ENCODE results near the gene S100Z. TPM values are rescaled to one million over a fixed set of nuclear protein-coding genes. Genes with fewer than 3 reads are reported as not detected.
"Not testable (repeated sequence)": the region's sequence is repeated elsewhere in the genome, so short reads cannot be mapped to it uniquely, and the experiment has no call there.

Gene S100Z
- total RNA-seq, 2 experiments from 2014 or later = 2.5 to 3.2 TPM

- ChIA-PET POLR2A (no interaction called here), CTCF (no interaction called here)
- H3K4me3 Mint-ChIP-seq = no peak overlapping the region
- no peaks in the 10 kb centered on the region for H3K4me1 Mint-ChIP-seq (ENCODE audit: low read depth)
- no peaks in the 10 kb centered on the region for H3K36me3 Mint-ChIP-seq (ENCODE audit: low read depth)
- ATAC-seq = no peak
- H3K27ac Mint-ChIP-seq = no peak overlapping the region
- H3K9me3 Mint-ChIP-seq (ENCODE audit: insufficient read depth) = no peaks in the 10 kb centered on the region
- peaks cover 2% of the 10 kb centered on the region for H3K27me3 Mint-ChIP-seq (ENCODE audit: low read depth)
- no peak for DNase-seq
These were observed 13.2 kb upstream of the S100Z start for GRCh38 chr5:76836585-76836984.

DNA sequence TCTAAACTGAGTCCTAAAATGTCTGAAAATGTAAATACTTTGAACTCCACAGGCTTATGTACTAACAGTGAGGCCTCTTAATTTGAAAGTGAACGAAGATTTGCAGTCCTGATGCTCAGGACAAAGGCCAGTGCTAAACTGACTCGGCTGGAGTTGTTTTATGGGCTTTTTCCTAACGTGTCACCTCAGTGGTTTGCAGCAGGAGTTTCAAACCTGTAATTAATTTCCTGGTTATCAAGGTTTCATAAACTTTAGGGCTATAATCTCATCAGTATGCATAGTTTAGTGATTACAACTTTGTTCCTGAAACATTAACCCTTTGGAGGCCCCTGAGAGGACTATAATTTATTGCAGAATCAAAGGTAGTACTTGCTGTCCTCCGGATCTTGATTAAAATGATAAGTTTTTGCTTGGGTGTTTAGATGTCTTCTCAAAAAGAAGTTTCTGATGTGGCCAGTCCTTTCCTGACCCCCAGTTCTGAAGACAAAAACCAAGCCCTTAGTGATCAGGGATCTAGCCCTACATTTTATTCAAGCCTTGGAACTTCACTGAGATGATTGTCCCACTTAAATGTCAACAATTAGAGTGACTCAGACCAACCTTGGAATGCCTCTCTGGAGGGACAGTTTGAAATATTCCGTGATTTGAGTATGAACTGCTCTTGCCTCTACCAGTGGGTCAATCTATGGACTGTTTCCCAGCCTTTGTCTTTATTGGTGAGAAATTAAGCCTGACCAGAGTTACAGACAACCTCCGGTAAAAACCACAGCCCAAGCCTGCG is 11.1 kb upstream of the S100Z start:
- ChIA-PET POLR2A (no interaction called here), CTCF (no interaction called here)
- H3K4me1 Mint-ChIP-seq (ENCODE audit: low read depth) = no peaks in the 10 kb centered on the region
- DNase-seq (no peak), ATAC-seq (no peak)
- H3K27ac Mint-ChIP-seq = no peak overlapping the region
- H3K9me3 Mint-ChIP-seq (ENCODE audit: insufficient read depth) = no peaks in the 10 kb centered on the region
- no peaks in the 10 kb centered on the region for H3K36me3 Mint-ChIP-seq (ENCODE audit: low read depth)
- peaks cover 9% of the 10 kb centered on the region for H3K27me3 Mint-ChIP-seq (ENCODE audit: low read depth)
- no peak overlapping the region for H3K4me3 Mint-ChIP-seq

GRCh38 chr5:76841361-76841760 is 8.5 kb upstream of the S100Z start:
- DNase-seq = no peak
- no peak for ATAC-seq
- ChIA-PET POLR2A (interaction anchor here (0.7 kb wide), 1 partner anchor 36 kb away, joined by 4 read pairs; no protein-coding TSS in a partner anchor), CTCF (interaction anchor here (2.3 kb wide), 1 partner anchor 27 kb away, joined by 5 read pairs; no protein-coding TSS in a partner anchor)
- no peak overlapping the region for H3K27ac Mint-ChIP-seq
- no peaks in the 10 kb centered on the region for H3K36me3 Mint-ChIP-seq (ENCODE audit: low read depth)
- no peaks in the 10 kb centered on the region for H3K9me3 Mint-ChIP-seq (ENCODE audit: insufficient read depth)
- H3K27me3 Mint-ChIP-seq (ENCODE audit: low read depth) = peaks cover 12% of the 10 kb centered on the region
- no peak overlapping the region for H3K4me3 Mint-ChIP-seq
- H3K4me1 Mint-ChIP-seq (ENCODE audit: low read depth) = no peaks in the 10 kb centered on the region

DNA sequence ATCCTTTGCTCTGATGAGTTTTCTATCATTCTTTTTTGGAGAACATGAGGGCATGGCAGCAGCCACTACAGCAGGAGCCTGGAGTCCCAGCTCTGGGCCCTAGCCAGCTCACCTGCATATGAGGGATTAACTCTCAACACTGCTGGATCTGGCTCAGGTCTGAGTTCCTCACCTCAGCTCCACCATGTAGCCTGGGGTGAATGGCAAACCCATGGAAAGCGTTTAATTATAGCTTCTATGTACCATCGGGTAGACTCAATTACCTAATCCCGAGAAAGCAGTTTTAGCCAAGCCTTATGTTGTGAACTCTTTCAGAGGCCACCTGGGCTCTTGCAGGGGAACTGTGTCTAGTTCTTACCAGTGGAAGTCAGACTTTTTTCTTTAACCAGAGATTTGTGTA is 3.9 kb upstream of the S100Z start:
- peaks cover 20% of the 10 kb centered on the region for H3K4me1 Mint-ChIP-seq (ENCODE audit: low read depth)
- no peaks in the 10 kb centered on the region for H3K9me3 Mint-ChIP-seq (ENCODE audit: insufficient read depth)
- H3K4me3 Mint-ChIP-seq = no peak overlapping the region
- POLR2A ChIA-PET = no interaction called here
- DNase-seq (no peak), ATAC-seq (no peak)
- CTCF ChIA-PET = no interaction called here
- H3K27ac Mint-ChIP-seq = no peak overlapping the region
- H3K36me3 Mint-ChIP-seq (ENCODE audit: low read depth) = peaks cover 2% of the 10 kb centered on the region
- peaks cover 12% of the 10 kb centered on the region for H3K27me3 Mint-ChIP-seq (ENCODE audit: low read depth)

GRCh38 chr5:76850543-76851145 is 830 bp downstream of the S100Z start:
- H3K27ac Mint-ChIP-seq = peak overlapping the region; percentile 78
- H3K9me3 Mint-ChIP-seq (ENCODE audit: insufficient read depth) = peaks cover 8% of the 10 kb centered on the region
- peak overlapping the region; percentile 40 for H3K4me3 Mint-ChIP-seq
- H3K27me3 Mint-ChIP-seq (ENCODE audit: low read depth) = no peaks in the 10 kb centered on the region
- H3K4me1 Mint-ChIP-seq (ENCODE audit: low read depth) = peaks cover 61% of the 10 kb centered on the region
- DNase-seq (no peak), ATAC-seq (no peak)
- ChIA-PET CTCF (interaction anchor here (0.6 kb wide), 1 partner anchor 31 kb away, joined by 3 read pairs; no protein-coding TSS in a partner anchor), POLR2A (interaction anchor here (1.1 kb wide), 1 partner anchor 179 kb away, joined by 3 read pairs; the partner anchor contains the start of gene AGGF1)
- peaks cover 25% of the 10 kb centered on the region for H3K36me3 Mint-ChIP-seq (ENCODE audit: low read depth)

DNA sequence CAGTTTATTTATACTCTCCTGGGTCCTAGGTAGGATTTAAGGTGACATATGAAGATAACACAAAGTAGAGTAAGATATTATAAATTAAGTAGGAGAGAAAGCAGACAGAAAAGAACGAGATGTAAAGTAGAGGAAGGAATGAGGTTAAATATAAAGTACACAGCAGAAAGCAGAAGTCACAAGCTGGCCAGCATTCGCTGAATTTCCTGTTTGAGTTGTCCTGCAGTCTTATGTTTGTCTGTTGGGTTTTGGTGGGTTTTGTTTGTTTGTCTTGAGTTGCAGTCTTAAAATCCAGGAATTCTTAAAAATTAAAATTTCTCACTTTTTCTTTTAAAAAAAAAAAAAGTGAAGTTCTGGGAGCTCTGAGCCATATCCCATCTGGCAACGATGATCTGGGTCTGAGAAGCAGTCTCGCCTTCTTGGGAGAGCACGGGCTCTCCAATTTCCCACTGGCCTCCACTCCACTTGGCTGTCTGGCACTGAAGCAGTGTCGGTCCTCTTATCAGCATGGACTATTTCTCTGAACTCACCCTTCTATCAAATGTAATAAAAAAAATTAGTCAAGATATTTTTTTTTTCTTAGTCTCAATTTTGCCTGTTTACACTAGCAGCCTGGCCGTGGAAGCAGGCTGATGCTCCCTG is 2.0 kb downstream of the S100Z start:
- peaks cover 37% of the 10 kb centered on the region for H3K36me3 Mint-ChIP-seq (ENCODE audit: low read depth)
- H3K4me1 Mint-ChIP-seq (ENCODE audit: low read depth) = peaks cover 73% of the 10 kb centered on the region
- H3K4me3 Mint-ChIP-seq = no peak overlapping the region
- ChIA-PET CTCF (interaction anchor here (0.6 kb wide), 1 partner anchor 11 kb away, joined by 3 read pairs; no protein-coding TSS in a partner anchor), POLR2A (no interaction called here)
- DNase-seq (no peak), ATAC-seq (no peak)
- no peaks in the 10 kb centered on the region for H3K27me3 Mint-ChIP-seq (ENCODE audit: low read depth)
- peaks cover 12% of the 10 kb centered on the region for H3K9me3 Mint-ChIP-seq (ENCODE audit: insufficient read depth)
- peak overlapping the region; percentile 78 for H3K27ac Mint-ChIP-seq

DNA sequence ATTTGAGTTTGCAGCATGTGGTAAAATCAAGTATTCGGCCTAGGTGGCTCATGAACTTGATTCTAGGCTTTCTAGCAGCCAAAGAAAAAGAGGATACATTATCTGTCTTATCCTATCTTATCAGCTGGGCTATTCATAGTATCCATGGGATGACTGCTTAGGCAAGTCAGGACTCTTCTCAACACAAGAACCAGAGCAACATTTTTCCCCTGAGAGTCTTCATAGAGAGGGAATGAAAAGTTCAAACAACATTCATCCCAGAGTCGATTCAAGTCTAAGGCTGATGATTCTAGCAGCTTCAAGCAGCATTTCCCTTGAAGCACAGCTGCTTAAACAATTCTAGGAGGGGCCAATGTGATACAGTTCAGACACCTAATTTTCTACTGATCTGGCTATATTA is 3.0 kb downstream of the S100Z start:
- H3K27me3 Mint-ChIP-seq (ENCODE audit: low read depth) = no peaks in the 10 kb centered on the region
- H3K9me3 Mint-ChIP-seq (ENCODE audit: insufficient read depth) = peaks cover 12% of the 10 kb centered on the region
- H3K4me3 Mint-ChIP-seq = no peak overlapping the region
- H3K36me3 Mint-ChIP-seq (ENCODE audit: low read depth) = peaks cover 38% of the 10 kb centered on the region
- CTCF ChIA-PET = no interaction called here
- POLR2A ChIA-PET = interaction anchor here (1.1 kb wide), 1 partner anchor 177 kb away, joined by 3 read pairs; the partner anchor contains the start of gene AGGF1
- ATAC-seq (no peak), DNase-seq (no peak)
- H3K27ac Mint-ChIP-seq = no peak overlapping the region
- peaks cover 76% of the 10 kb centered on the region for H3K4me1 Mint-ChIP-seq (ENCODE audit: low read depth)

GRCh38 chr5:76853741-76854140 is 3.9 kb downstream of the S100Z start:
- H3K27ac Mint-ChIP-seq; DNase-seq; H3K27me3 Mint-ChIP-seq (ENCODE audit: low read depth); ATAC-seq; POLR2A ChIA-PET; CTCF ChIA-PET; H3K4me3 Mint-ChIP-seq: not testable (repeated sequence)
- H3K36me3 Mint-ChIP-seq (ENCODE audit: low read depth) = peaks cover 38% of the 10 kb centered on the region
- H3K4me1 Mint-ChIP-seq (ENCODE audit: low read depth) = peaks cover 76% of the 10 kb centered on the region
- peaks cover 12% of the 10 kb centered on the region for H3K9me3 Mint-ChIP-seq (ENCODE audit: insufficient read depth)

DNA sequence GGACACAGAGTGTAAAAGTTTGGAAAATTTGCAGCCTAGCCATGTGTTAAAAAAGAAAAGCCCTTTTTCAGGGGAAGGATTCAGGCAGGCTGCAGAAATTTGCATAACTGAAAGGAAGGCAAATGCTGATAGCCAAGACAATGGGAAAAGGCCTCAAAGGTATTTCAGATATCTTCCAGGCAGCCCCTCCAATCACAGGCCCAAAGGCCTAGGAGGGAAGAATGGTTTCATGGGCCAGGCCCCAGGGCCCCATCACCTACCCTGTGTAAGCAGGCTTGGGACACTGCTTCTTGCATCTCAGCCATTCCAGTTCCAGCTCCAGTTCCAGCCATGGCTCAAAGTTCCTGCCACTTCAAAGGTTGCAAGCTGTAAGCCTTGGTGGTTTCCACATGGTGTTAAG is 4.8 kb downstream of the S100Z start:
- no peak for ATAC-seq
- ChIA-PET CTCF (interaction anchor here (1.6 kb wide), 1 partner anchor 451 kb away, joined by 3 read pairs; no protein-coding TSS in a partner anchor), POLR2A (no interaction called here)
- no peak for DNase-seq
- H3K4me3 Mint-ChIP-seq = no peak overlapping the region
- H3K36me3 Mint-ChIP-seq (ENCODE audit: low read depth) = peaks cover 38% of the 10 kb centered on the region
- H3K9me3 Mint-ChIP-seq (ENCODE audit: insufficient read depth) = peaks cover 12% of the 10 kb centered on the region
- H3K4me1 Mint-ChIP-seq (ENCODE audit: low read depth) = peaks cover 68% of the 10 kb centered on the region
- H3K27ac Mint-ChIP-seq = peak overlapping the region; percentile 94
- no peaks in the 10 kb centered on the region for H3K27me3 Mint-ChIP-seq (ENCODE audit: low read depth)

- DNase-seq; ATAC-seq; H3K27me3 Mint-ChIP-seq (ENCODE audit: low read depth); POLR2A ChIA-PET: not testable (repeated sequence)
- Mint-ChIP-seq H3K9me3 (ENCODE audit: insufficient read depth) (peaks cover 12% of the 10 kb centered on the region), H3K4me3 (peak overlapping the region; percentile 48), H3K27ac (peak overlapping the region; percentile 94), H3K4me1 (ENCODE audit: low read depth) (peaks cover 59% of the 10 kb centered on the region), H3K36me3 (ENCODE audit: low read depth) (peaks cover 37% of the 10 kb centered on the region)
- CTCF ChIA-PET = interaction anchor here (1.6 kb wide), 1 partner anchor 452 kb away, joined by 3 read pairs; no protein-coding TSS in a partner anchor
These were observed 5.7 kb downstream of the S100Z start for GRCh38 chr5:76855501-76855900.

DNA sequence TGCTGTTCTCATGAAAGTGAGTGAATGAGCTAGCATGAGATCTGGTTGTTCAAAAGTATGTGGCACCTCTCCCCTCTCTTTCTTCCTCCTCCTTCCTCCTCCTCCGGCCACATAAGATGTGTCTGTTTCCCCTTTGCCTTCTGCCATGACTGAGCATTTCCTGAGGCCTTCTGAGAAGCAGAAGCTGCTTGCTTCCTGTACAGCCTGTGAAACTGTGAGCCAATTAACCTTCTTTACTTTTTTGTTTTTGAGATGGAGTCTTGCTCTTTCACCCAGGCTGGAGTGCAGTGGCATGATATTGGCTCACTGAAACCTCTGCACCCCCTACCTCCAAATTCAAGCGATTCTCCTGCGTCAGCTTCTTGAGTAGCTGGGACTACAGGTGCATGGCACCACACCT is 6.1 kb downstream of the S100Z start:
- Mint-ChIP-seq H3K4me1 (ENCODE audit: low read depth) (peaks cover 55% of the 10 kb centered on the region), H3K9me3 (ENCODE audit: insufficient read depth) (peaks cover 12% of the 10 kb centered on the region), H3K4me3 (peak overlapping the region; percentile 48), H3K27me3 (ENCODE audit: low read depth) (no peaks in the 10 kb centered on the region), H3K27ac (peak overlapping the region; percentile 94), H3K36me3 (ENCODE audit: low read depth) (peaks cover 37% of the 10 kb centered on the region)
- DNase-seq (peak; percentile 73), ATAC-seq (peak; percentile 93)
- CTCF ChIA-PET = interaction anchor here (0.6 to 1.6 kb wide), 2 partner anchors 12 to 452 kb away, joined by 3 read pairs; no protein-coding TSS in a partner anchor
- POLR2A ChIA-PET = interaction anchor here (0.7 kb wide), 1 partner anchor 24 kb away, joined by 4 read pairs; no protein-coding TSS in a partner anchor
